HCT116 (cell line): ENCODE results near the gene ELF2. TPM values are rescaled to one million over a fixed set of nuclear protein-coding genes. Genes with fewer than 3 reads are reported as not detected.

Source experiments
- ATAC-seq: fragments of 200-7000 bp; cut with Tn5 transposase; 2 replicates; pipeline ENCODE4 v1.9.1; 2020; ENCODE audit warnings: mild to moderate bottlenecking, moderate library complexity
- BruUV-seq: library from RNA; stranded (reverse); fragments of 400-500 nt; replicated peaks from 2 replicates; lab custom pipeline; 2021; lab: Mats Ljungman, UMichigan
- CTCF ChIA-PET: fragments of 300-600 bp; sonication (Branson Sonifier 250); formaldehyde crosslinking; loops from one replicate; lab custom pipeline; 2021; ENCODE audit warnings: antibody characterized with exemption; lab: Charles Lee
- POLR2A ChIA-PET: fragments of 300-600, 350-600 bp; sonication (Branson Sonifier 250); formaldehyde crosslinking; loops from one replicate; lab custom pipeline; 2021; ENCODE audit warnings: antibody characterized with exemption; lab: Charles Lee
- RAD21 ChIA-PET, 2 experiments: fragments of 300-600 bp; sonication (Branson Sonifier 250); formaldehyde crosslinking; loops; one replicate each; lab custom pipeline; 2023; ENCODE audit warnings: low total read pairs in 2 of 2; ENCODE audit not compliant: uncharacterized antibody in 2 of 2, unreplicated experiment in 2 of 2, low non-redundant PET in 1 of 2; lab: Charles Lee
- DNase-seq: peaks from one replicate; pipeline ENCODE4 v3.0.0-alpha.2; 2010; ENCODE audit warnings: low read depth, low spot score
- H2AFZ ChIP-seq: fragments of 200-600 bp; shearing (Covaris generic), sonication (generic); 2 replicates; pipeline ENCODE4 v1.6.1; 2017; ENCODE audit warnings: low read depth, mixed run types, mixed read lengths, antibody characterized with exemption, low read length; ENCODE audit not compliant: poor library complexity, severe bottlenecking
- H3K27ac ChIP-seq: 2 replicates; pipeline ENCODE4 v1.5.1; 2012; ENCODE audit warnings: low read depth, low read length
- H3K27me3 ChIP-seq: fragments of 200-600 bp; sonication (generic); 2 replicates; pipeline ENCODE4 v1.6.1; 2016; ENCODE audit warnings: mixed run types, low read length, mixed read lengths; ENCODE audit not compliant: insufficient read depth
- H3K36me3 ChIP-seq, 2 experiments: fragments of 200-500 bp in 1 of 2; fragments of 200-600 bp in 1 of 2; sonication (Bioruptor generic) in 1 of 2; sonication (generic) in 1 of 2; 2 replicates each; pipeline versions ENCODE4 v1.5.1 to v1.6.1; 2014 to 2016; ENCODE audit warnings: low read length in 2 of 2, inconsistent platforms in 1 of 2, mixed read lengths in 1 of 2, mixed run types in 1 of 2; ENCODE audit not compliant: insufficient read depth in 2 of 2, control insufficient read depth in 1 of 2
- H3K4me1 ChIP-seq, 2 experiments: fragments of 200-600 bp in 1 of 2; sonication (generic) in 1 of 2; 2 replicates each; pipeline versions ENCODE4 v1.5.1 to v1.6.1; 2012 to 2017; ENCODE audit warnings: low read length in 2 of 2, inconsistent platforms in 1 of 2, mild to moderate bottlenecking in 1 of 2, mixed read lengths in 1 of 2, mixed run types in 1 of 2, moderate library complexity in 1 of 2; ENCODE audit not compliant: insufficient read depth in 2 of 2, control insufficient read depth in 1 of 2
- H3K4me2 ChIP-seq: fragments of 200-600 bp; sonication (generic); 2 replicates; pipeline ENCODE4 v1.6.1; 2017; ENCODE audit warnings: mixed run types, low read length, mixed read lengths
- H3K4me3 ChIP-seq, 2 experiments: fragments of 200-600 bp in 1 of 2; sonication (generic) in 1 of 2; replicated peaks in 1 of 2; 2 replicates each; pipeline ENCODE4 v1.5.1; 2011 to 2016; ENCODE audit warnings: low read length in 2 of 2, control low read depth in 1 of 2, low read depth in 1 of 2, mild to moderate bottlenecking in 1 of 2, mixed read lengths in 1 of 2, mixed run types in 1 of 2
- H3K79me2 ChIP-seq: fragments of 200-600 bp; sonication (generic); 2 replicates; pipeline ENCODE4 v1.6.1; 2017; ENCODE audit warnings: mild to moderate bottlenecking, mixed run types, low read length, moderate library complexity, mixed read lengths; ENCODE audit not compliant: insufficient read depth
- H3K9ac ChIP-seq: fragments of 200-600 bp; sonication (generic); 2 replicates; pipeline ENCODE4 v1.6.1; 2016; ENCODE audit warnings: low read length, mixed read lengths
- H3K9me2 ChIP-seq: fragments of 200-600 bp; sonication (generic), shearing (Covaris generic); 2 replicates; pipeline ENCODE4 v1.6.1; 2017; ENCODE audit warnings: mixed run types, mild to moderate bottlenecking, moderate library complexity; ENCODE audit not compliant: insufficient read depth
- H3K9me3 ChIP-seq, 2 experiments: fragments of 200-500 bp in 1 of 2; fragments of 200-600 bp in 1 of 2; sonication (Bioruptor generic) in 1 of 2; sonication (generic) in 1 of 2; 2 replicates each; pipeline ENCODE4 v1.6.1; 2014 to 2017; ENCODE audit warnings: low read length in 2 of 2, mixed read lengths in 2 of 2, inconsistent platforms in 1 of 2, low read depth in 1 of 2, mild to moderate bottlenecking in 1 of 2, mixed run types in 1 of 2, moderate library complexity in 1 of 2; ENCODE audit not compliant: control insufficient read depth in 1 of 2, insufficient read depth in 1 of 2
- H4K20me1 ChIP-seq: fragments of 200-600 bp; sonication (generic), shearing (Covaris generic); 2 replicates; pipeline ENCODE4 v1.6.1; 2017; ENCODE audit warnings: mixed run types, mild to moderate bottlenecking, moderate library complexity; ENCODE audit not compliant: insufficient read depth
- CBX3 ChIP-seq: IDR thresholded peaks from 2 replicates; pipeline ENCODE4 v1.6.1; 2012; ENCODE audit warnings: low read depth
- CEBPB ChIP-seq: IDR thresholded peaks from 2 replicates; pipeline ENCODE4 v1.6.1; 2012; ENCODE audit warnings: low read depth
- EGR1 ChIP-seq: IDR thresholded peaks from 2 replicates; pipeline ENCODE4 v1.6.1; 2012; ENCODE audit warnings: low read depth
- ELF1 ChIP-seq: IDR thresholded peaks from 2 replicates; pipeline ENCODE4 v1.6.1; 2012; ENCODE audit warnings: low read depth, borderline replicate concordance
- FOSL1 ChIP-seq: IDR thresholded peaks from 2 replicates; pipeline ENCODE4 v1.6.1; 2012; ENCODE audit warnings: low read depth
- POLR2AphosphoS5 ChIP-seq: IDR thresholded peaks from 2 replicates; pipeline ENCODE4 v1.6.1; 2011; ENCODE audit warnings: mild to moderate bottlenecking, low read depth, low read length, moderate library complexity
- SIN3A ChIP-seq: IDR thresholded peaks from 2 replicates; pipeline ENCODE4 v1.6.1; 2012; ENCODE audit warnings: low read depth
- SRF ChIP-seq: IDR thresholded peaks from 2 replicates; pipeline ENCODE4 v1.6.1; 2012; ENCODE audit warnings: low read depth
- ZNF274 ChIP-seq: fragments of 200-500 bp; sonication (Bioruptor generic); IDR thresholded peaks from 2 replicates; pipeline ENCODE4 v1.6.1; 2014; ENCODE audit warnings: mild to moderate bottlenecking, low read depth, low read length, inconsistent platforms
- intact Hi-C: fragments of 100-400 bp; cut with micrococcal nuclease; formaldehyde crosslinking; loops from 2 replicates; pipeline ENCODE4 v1.10.0; 2022
- total RNA-seq: library from RNA; stranded (reverse); gene quantifications from one replicate; pipeline ENCODE4 v1.2.1, GENCODE V29; 2021; ENCODE audit not compliant: unreplicated experiment
- TF ChIP-seq, protein P1 (sequence below): IDR thresholded peaks from 2 replicates; pipeline ENCODE4 v1.6.1; 2012
- TF ChIP-seq, protein P2 (sequence below): IDR thresholded peaks from 2 replicates; pipeline ENCODE4 v1.6.1; 2012
- TF ChIP-seq, protein P3 (sequence below): IDR thresholded peaks from 2 replicates; pipeline ENCODE4 v1.6.1; 2011; ENCODE audit warnings: mild to moderate bottlenecking, low read length, moderate library complexity; ENCODE audit not compliant: insufficient replicate concordance; ENCODE audit errors: extremely low read depth

Gene ELF2
- total RNA-seq, 1 experiment from 2014 or later, result 28.2 TPM

DNA sequence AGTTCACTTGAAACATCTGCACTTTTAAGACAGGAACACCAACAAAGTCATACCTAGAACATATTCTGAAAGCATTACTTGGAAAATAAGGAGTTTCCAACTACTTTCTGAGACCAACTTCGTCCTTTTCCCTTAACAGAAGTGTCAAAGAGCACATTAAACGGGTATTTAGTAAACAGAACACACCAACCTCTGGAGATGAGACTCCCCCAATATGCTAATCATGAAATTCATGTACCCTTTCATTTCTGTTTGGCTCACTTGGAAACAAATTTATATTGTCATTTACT is 92.3 kb downstream of the ELF2 start:
- ChIA-PET RAD21 (interaction anchor here in 1 of 2 experiments (1.1 kb wide), 1 partner anchor 217 kb away, joined by 3 read pairs; the partner anchor contains the start of gene NAA15), POLR2A (no interaction called here), CTCF (no interaction called here)
- ATAC-seq (no peak), DNase-seq (no peak)
- Histone ChIP-seq H3K36me3 (no peaks in the 10 kb centered on the region), H3K4me3 (peak overlapping the region; percentile 75 to 96), H4K20me1 (no peaks in the 10 kb centered on the region), H3K9me3 (no peaks in the 10 kb centered on the region), H3K9ac (peak overlapping the region; percentile 87), H3K4me1 (peaks cover 4 to 21% of the 10 kb centered on the region in 2 experiments; a peak in 3 of 4 replicates), H3K9me2 (no peaks in the 10 kb centered on the region), H3K79me2 (peaks cover 39% of the 10 kb centered on the region), H3K27me3 (no peaks in the 10 kb centered on the region), H2AFZ (peak overlapping the region; percentile 97), H3K27ac (peak overlapping the region; percentile 97), H3K4me2 (peak overlapping the region; percentile 94)
- intact Hi-C loops, result loop anchor here (2.0 kb wide), 1 partner anchor 54 kb away; no protein-coding TSS in a partner anchor
- no TSS peak for BruUV-seq
- no peak for TF ChIP-seq CBX3
- TF ChIP-seq ELF1, result no peak
- no peak for TF ChIP-seq SIN3A
- TF ChIP-seq, protein P1, sequence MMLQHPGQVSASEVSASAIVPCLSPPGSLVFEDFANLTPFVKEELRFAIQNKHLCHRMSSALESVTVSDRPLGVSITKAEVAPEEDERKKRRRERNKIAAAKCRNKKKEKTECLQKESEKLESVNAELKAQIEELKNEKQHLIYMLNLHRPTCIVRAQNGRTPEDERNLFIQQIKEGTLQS, result no peak
- no peak for TF ChIP-seq POLR2AphosphoS5
- no peak for TF ChIP-seq FOSL1
- TF ChIP-seq CEBPB, result 0 out of 2 replicates have a peak, but pooled peaks have one; percentile 19

DNA sequence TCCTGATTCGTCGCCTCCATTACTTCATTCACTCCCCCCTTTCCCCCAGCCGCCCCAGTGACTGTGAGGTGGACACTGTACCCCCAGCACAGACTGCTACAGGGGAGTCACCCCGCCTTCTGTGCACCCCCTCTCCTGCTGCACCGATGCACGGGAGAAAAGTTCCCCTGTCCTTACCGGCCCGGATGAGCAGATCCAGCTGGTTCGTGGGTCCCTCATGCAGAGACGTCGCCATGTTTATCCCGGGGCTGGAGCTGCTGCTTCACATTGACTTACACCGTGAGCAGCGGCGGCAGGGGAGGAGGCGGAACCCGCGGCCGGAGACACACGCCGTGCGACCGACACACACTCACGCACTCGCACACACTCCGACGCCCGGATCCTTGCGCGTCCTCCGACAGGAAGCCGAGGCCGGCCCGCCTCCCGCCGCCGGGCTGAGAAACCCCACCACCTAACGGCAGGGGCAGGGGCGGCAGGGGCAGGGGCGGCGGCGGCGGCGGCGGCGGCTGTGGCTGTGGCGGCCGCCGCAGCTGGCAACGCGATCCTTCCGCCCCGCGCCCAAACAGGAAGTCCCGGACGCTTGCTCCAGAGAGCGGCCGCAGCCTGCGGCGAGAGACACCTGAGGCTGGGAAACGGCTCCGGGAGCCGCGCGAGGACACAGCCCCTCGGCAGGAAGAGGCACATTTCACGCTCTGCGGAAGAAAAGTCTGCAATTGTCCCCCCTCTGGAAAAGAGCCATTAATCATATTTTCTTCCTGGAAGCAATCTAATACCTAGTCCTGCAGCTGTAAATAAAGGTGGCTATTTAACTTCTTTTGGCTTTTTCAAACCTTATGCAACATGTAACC is 92.8 kb downstream of the ELF2 start:
- H3K79me2 ChIP-seq, result peaks cover 45% of the 10 kb centered on the region
- H3K9ac ChIP-seq, result peak overlapping the region; percentile 87
- POLR2A ChIA-PET, result no interaction called here
- intact Hi-C loops, result loop anchor here (1.0 to 2.0 kb wide), 4 partner anchors 53 to 217 kb away; partner anchors contain the start of genes ELF2, NAA15 and NOCT
- ATAC-seq (peak; percentile 74), DNase-seq (peak; percentile 86)
- RAD21 ChIA-PET, result interaction anchor here in 1 of 2 experiments (1.1 kb wide), 1 partner anchor 217 kb away, joined by 3 read pairs; the partner anchor contains the start of gene NAA15
- H2AFZ ChIP-seq, result peak overlapping the region; percentile 97
- peaks cover 4 to 21% of the 10 kb centered on the region in 2 experiments; a peak in 3 of 4 replicates for H3K4me1 ChIP-seq
- no peaks in the 10 kb centered on the region for H3K9me3 ChIP-seq
- peak overlapping the region; percentile 94 for H3K4me2 ChIP-seq
- BruUV-seq, result no TSS peak
- H3K27me3 ChIP-seq, result no peaks in the 10 kb centered on the region
- CTCF ChIA-PET, result interaction anchor here (0.7 to 0.8 kb wide), 2 partner anchors 15 to 54 kb away, joined by 3 read pairs; no protein-coding TSS in a partner anchor
- H3K4me3 ChIP-seq, result peak overlapping the region; percentile 75 to 96
- H3K36me3 ChIP-seq, result no peaks in the 10 kb centered on the region
- H4K20me1 ChIP-seq, result no peaks in the 10 kb centered on the region
- H3K9me2 ChIP-seq, result no peaks in the 10 kb centered on the region
- H3K27ac ChIP-seq, result peak overlapping the region; percentile 97
- no peak for TF ChIP-seq ZNF274
- TF ChIP-seq, protein P2, sequence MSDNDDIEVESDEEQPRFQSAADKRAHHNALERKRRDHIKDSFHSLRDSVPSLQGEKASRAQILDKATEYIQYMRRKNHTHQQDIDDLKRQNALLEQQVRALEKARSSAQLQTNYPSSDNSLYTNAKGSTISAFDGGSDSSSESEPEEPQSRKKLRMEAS, result peak; percentile 90
- TF ChIP-seq CBX3, result peak; percentile 94
- no peak for TF ChIP-seq EGR1
- TF ChIP-seq SRF, result no peak
- TF ChIP-seq ELF1, result peak; percentile 54
- TF ChIP-seq, protein P3, sequence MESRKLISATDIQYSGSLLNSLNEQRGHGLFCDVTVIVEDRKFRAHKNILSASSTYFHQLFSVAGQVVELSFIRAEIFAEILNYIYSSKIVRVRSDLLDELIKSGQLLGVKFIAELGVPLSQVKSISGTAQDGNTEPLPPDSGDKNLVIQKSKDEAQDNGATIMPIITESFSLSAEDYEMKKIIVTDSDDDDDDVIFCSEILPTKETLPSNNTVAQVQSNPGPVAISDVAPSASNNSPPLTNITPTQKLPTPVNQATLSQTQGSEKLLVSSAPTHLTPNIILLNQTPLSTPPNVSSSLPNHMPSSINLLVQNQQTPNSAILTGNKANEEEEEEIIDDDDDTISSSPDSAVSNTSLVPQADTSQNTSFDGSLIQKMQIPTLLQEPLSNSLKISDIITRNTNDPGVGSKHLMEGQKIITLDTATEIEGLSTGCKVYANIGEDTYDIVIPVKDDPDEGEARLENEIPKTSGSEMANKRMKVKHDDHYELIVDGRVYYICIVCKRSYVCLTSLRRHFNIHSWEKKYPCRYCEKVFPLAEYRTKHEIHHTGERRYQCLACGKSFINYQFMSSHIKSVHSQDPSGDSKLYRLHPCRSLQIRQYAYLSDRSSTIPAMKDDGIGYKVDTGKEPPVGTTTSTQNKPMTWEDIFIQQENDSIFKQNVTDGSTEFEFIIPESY, result peak; percentile 43
- TF ChIP-seq SIN3A, result peak; percentile 95
